GM10248 (cell line): ENCODE results near the gene TIGD7.

Source experiments
- CTCF ChIA-PET: fragments of 300-600 bp; sonication (Branson Sonifier 250); formaldehyde crosslinking; extraction: SDS; loops from one replicate; lab custom pipeline; 2021; ENCODE audit warnings: antibody characterized with exemption; lab: Yijun Ruan, JAX
- POLR2A ChIA-PET: fragments of 350-650 bp; sonication (Branson Sonifier 250); formaldehyde crosslinking; extraction: SDS; loops from one replicate; lab custom pipeline; 2020; ENCODE audit warnings: antibody characterized with exemption; lab: Yijun Ruan, JAX
- DNase-seq: peaks from one replicate; pipeline ENCODE4 v3.0.0; 2012; ENCODE audit errors: extremely low spot score
- TF ChIP-seq, protein P1 (sequence below): IDR thresholded peaks from 2 replicates; pipeline ENCODE4 v1.5.1; 2012; ENCODE audit warnings: mild to moderate bottlenecking, low read depth; ENCODE audit errors: extremely low read depth, missing control alignments, control extremely low read depth

The TIGD7 gene

DNA sequence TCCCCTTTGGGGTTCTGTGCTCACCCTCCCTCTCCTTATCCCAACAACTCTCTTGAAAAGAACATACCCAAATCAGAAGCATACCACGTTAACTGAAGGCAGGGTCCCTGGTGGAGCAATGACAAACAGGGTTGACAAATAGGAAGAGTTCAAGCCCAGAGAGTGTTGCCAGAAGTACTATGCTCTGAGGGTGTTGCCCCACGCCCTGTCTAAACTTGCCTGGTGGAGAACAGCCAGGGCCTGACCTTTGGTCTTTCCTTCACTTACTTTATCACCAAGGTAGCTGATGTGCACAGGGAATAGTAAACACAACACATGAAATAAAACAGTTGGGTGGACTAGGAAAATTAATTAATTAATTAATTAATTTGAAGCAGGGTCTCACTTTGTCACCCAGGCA, 23.4 kb upstream of the TIGD7 start:
- no peak for DNase-seq
- CTCF ChIA-PET: no interaction called here
- TF ChIP-seq, protein P1, sequence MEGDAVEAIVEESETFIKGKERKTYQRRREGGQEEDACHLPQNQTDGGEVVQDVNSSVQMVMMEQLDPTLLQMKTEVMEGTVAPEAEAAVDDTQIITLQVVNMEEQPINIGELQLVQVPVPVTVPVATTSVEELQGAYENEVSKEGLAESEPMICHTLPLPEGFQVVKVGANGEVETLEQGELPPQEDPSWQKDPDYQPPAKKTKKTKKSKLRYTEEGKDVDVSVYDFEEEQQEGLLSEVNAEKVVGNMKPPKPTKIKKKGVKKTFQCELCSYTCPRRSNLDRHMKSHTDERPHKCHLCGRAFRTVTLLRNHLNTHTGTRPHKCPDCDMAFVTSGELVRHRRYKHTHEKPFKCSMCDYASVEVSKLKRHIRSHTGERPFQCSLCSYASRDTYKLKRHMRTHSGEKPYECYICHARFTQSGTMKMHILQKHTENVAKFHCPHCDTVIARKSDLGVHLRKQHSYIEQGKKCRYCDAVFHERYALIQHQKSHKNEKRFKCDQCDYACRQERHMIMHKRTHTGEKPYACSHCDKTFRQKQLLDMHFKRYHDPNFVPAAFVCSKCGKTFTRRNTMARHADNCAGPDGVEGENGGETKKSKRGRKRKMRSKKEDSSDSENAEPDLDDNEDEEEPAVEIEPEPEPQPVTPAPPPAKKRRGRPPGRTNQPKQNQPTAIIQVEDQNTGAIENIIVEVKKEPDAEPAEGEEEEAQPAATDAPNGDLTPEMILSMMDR: no peak
- POLR2A ChIA-PET: no interaction called here

DNA sequence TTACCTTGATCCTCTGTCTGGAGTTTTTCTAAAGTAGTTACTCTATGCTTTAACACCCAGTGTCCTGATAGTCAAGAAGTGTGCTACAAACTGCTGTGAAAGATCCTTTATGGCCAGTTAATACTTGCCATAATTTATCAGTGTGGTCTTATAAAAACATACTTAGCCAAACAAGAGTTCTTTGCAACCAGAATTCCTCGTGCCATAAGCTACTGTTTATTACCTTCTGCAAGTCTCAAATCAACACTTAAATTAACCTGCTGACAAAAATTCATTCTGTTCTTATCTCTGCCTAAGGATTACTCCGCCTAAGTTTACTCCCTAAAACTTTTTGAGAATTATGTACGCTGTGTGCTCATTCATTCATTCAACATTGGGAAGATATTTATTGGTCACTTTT, 22.9 kb upstream of the TIGD7 start:
- ChIA-PET CTCF (no interaction called here), POLR2A (no interaction called here)
- TF ChIP-seq, protein P1: no peak
- DNase-seq: no peak

DNA sequence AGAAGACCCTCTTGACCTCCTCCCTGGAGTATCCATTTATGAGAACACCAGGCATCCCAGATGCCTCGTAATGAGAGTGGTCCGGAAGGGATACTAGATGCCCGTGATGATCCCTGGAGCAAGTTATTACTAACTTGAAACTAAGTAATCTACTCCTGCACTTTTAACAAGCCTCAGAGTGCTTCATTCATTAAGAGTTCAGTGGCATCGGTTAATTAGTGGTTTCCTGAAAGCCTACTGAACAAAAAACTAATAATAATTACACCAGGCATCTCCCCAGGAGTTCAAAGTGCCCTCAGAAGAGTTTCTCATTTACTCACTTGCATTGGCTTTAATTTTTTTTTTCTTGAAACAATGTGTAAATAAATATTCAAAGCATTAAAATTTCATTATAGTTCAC, 22.3 kb upstream of the TIGD7 start:
- ChIA-PET POLR2A (no interaction called here), CTCF (no interaction called here)
- no peak for DNase-seq
- TF ChIP-seq, protein P1: no peak

DNA sequence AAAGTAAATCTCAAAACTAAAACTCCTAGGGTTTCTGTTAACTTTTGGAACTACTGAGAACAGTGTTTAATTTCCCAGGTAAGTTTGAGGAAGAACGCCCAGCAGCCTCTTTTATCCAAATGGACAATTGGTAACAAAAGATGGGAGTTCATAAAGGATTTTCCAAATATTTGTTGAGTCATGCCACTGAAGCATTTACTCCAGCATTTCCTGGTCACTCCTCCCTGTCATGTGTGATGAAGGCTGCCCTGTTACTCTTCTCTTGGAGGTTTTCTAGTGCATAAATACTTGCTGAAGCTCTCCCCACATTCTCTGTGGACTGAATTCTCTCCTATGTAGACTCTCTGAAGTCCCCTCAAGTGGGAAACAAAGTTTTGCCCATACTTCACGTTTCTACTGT, 16.6 kb upstream of the TIGD7 start:
- CTCF ChIA-PET: no interaction called here
- POLR2A ChIA-PET: no interaction called here
- TF ChIP-seq, protein P1: no peak
- no peak for DNase-seq

- TF ChIP-seq, protein P1: no peak
- no peak for DNase-seq
- ChIA-PET CTCF (interaction anchor here (1.5 kb wide), 1 partner anchor 19 kb away, joined by 3 read pairs; no protein-coding TSS in a partner anchor), POLR2A (no interaction called here)
Observed at GRCh38 chr16:3317315-3317999, 12.2 kb upstream of the TIGD7 start.

DNA sequence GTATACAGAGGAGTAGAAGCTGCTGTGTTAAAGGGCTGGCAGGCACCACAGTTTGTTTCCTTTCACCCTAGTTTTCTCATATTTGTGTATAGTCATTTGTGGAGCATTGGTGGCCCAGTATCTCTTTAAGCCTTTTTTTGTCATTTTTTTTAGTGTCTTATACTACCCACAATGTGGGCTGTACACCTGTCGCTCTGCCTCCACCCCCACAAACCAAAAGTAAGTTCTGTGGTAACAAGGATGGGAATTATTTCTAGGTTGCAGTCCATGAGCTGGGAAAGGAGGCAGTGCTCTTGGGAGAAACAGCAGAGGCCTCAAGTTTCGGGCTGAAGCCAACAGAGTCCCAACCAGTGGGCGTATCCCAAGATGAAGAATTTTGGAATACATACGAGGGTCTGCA, 6.3 kb upstream of the TIGD7 start:
- ChIA-PET POLR2A (no interaction called here), CTCF (no interaction called here)
- TF ChIP-seq, protein P1: no peak
- no peak for DNase-seq
